SIG-M5 treated with dmso at 0.1 percent for 504 hours (cell line): ENCODE results near the gene NAA10.

Source experiments
- DNase-seq: peaks from one replicate; lab custom pipeline; 2025; ENCODE audit not compliant: unreplicated experiment; lab: John Stamatoyannopoulos, UW

Gene NAA10

DNA sequence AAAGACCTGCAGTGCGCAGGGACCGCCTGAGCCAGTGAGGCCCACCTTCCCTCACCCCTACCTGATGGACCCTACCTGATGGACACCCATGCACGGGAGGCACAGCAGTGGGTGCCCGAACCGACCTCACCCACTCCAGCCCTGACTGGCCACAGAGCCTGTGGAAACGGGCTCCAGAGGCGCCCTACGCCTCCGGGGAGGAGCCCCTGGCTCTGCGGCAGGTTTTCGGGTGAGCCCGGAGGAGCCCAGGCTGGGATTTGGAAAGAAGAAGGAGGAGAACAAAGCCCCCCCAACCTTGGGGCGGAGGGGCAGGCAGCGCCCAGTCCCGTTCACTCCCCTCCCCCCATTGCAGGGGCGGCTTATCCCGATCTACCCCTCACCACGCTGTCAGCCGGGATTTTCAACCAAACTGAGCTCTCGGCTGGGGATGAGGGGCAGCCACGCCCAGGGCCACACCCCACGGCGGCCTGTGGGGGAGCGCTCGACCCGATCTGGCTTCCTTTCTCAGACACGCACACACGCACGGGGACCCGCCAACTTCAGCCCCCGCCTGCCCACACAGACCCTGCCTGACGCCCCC lies 49.5 kb downstream of the NAA10 start:
- no peak for DNase-seq

DNA sequence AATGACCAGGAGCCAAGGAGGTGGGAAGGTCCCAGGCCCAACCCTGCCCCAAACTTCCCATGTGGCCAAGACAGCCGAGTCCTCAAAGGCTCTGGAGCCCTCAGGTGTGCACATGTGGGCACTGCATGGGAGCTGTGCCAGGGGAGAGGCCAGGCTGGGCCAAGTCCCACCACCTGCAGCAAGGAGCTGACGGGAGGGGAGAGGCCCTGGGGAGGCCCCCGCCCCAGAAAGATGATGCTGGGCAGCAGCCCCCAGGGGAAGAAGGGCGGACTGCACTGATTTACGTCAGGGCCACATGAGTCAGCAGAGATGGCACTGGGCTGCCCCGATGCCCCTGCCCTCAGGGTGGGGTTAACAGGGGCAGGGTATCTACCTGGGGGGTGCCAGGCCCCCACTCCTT lies 50.2 kb downstream of the NAA10 start:
- DNase-seq, result no peak

DNA sequence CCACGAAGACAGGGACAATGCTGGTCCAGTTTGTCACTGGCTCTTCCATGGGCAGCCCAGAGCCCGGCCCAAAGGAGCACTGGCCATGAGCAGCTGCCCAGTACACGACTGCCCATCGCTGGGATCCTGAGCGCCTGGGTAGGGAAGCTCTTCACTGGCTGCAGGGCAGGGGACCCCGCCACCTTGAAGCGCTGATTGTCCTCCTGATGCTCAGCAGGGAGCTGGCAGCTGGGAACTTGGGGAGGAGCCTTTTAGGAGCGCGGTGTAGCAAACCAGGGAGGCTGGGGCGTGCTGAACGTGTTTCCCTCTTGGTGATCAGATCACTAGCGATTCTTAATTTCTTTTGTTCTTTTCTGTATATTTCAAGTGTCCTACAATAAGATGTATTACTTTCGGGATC lies 50.7 kb downstream of the NAA10 start:
- DNase-seq, result no peak

DNA sequence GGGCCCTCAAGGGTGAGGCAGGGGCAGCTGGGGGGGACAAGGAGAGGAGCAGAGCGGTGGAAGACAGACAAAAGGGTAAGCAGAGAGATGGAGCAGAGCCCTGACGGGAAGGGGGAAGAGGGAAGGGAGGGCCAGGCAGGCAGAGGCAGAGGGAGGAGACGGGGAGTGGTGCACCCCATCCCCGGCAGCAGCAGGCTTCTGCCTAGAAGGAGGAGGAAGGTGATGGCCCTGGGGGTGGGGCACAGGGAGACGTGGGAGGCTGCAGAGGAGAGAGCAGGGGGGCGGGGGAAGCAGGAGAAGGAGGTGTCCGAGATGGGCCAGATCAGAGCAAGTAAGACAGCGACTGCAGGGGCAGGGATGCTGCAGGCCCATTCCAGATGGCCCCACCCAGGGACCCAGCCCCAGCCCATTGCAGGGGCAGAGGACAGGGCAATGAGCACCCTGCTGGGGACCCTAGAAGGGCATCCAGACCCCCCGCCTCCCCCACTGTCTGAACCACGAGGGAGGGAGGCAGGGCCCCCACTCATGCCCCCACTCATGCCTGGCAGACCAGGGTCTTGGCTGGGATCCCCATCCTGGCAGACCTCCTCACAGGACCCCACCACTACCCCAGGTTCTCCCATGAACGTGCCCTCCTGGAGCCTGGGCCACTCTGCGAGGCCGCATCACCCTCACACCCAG lies 51.5 kb downstream of the NAA10 start:
- no peak for DNase-seq

DNA sequence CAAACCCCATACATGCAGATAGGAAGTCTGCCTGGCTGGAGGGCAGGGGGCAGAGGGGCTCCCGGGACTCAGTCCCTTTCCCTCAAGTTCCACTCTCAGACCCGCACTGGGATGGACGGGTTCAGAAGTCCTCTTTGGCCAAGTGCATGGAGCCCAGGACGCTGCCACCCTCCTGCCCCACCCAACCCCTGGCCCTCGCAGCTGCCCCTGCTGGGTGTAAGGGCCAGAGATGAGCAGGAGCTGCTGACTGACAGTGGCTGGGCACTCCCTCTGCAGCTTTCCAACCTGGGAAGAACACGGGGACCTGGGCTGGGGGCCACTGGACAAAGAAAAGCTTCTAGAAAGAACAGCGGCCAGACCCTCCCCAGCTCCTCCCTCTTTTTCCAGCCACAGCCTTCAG lies 52.3 kb downstream of the NAA10 start:
- DNase-seq, result no peak

DNA sequence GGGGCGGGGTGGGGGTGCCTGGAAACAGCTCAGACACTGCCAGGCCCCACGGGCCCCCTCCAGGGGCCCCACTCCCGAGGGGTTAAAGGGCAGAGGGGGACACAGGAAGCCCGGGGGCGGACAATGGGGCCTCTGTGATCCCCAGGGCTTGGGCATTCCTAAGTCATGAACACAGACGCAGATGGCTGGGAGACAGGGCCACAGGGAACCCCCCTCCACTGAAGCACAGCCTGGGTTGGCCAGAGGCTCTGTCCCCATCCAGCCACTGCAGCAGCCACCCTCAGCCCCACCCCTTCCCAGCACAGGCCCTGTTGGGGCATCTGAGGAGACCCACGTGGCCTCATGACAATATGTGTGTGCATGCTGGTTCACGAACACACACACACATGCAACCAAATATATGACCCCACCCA lies 52.7 kb downstream of the NAA10 start:
- no peak for DNase-seq

DNA sequence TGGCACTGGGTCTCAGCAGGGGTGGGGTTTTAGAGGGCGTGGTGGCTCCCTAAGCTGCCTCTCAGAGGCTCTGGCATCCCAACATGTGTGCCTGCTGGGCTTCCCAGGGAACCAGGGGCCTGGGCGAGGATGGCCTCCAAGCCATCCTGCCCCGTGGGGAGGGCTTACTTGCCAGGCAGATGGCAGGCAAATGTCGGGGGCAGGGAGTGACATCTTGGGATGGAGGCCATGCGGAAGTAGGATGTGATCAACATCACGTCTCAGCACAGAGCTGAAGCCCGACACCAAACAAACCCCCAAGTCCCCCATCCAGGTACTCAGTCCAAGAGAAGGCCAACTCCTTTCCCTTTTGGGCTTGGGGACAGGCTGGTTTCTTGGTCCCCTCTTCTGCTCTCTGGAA lies 53.6 kb downstream of the NAA10 start:
- DNase-seq, result no peak

DNA sequence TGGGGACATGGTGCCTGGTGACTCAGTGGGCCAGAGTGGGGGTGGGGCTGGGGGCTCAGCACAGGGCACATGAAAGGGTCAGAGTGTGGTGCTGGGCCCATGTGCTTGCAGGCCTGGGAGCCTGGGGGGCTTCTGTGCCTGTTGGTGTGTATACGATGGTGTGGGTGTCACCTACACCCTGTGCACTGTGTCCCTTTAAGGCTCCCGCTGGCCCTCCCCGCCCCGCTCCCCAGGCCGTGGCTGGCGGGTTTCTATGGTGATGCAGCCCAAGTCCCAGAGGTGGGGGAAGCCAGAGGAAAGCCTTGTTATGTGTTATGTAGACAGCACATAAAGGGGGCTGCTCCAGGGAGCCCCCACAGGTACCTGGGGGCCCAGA lies 54.4 kb downstream of the NAA10 start:
- no peak for DNase-seq

DNA sequence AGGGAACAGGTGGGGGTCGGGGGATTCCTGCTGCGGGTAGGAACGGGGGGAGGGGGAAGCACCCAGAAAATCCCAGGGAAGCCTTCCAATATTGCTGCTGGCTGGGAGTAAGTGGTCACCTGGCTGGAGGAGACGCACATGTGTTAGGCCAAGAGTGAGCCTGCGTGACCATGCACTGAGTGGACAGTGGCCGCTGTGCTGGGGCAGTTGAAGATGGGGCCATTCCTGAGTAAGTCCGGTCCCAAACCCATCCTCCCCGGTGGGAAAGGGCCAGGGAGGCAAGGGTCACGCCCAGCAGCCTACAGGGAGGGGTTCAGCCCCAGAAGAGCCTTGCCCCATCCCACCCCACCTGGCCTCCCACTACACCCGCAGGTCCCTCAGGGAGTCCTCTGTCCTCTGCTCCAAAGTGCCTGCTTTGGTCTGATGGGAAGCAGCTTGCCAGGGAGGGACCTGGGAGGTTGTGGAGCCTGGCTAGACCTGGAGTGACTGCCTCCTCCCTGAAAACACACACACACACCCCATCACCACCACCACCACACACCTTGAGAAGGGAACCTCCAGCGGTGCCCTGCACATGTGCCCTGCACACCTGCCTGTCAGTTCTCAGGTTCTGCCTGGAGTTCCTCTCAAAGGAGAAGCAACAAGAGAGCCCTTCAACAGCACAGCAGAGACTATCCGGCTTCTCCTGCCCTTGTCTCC lies 54.9 kb downstream of the NAA10 start:
- no peak for DNase-seq
